Brain pericyte (primary cell): ENCODE data around the gene LTB4R.

Experiments used
- DNase-seq: peaks from one replicate; pipeline ENCODE4 v3.0.0-alpha.2; 2012; ENCODE audit warnings: low read depth, low spot score

LTB4R gene, protein sequence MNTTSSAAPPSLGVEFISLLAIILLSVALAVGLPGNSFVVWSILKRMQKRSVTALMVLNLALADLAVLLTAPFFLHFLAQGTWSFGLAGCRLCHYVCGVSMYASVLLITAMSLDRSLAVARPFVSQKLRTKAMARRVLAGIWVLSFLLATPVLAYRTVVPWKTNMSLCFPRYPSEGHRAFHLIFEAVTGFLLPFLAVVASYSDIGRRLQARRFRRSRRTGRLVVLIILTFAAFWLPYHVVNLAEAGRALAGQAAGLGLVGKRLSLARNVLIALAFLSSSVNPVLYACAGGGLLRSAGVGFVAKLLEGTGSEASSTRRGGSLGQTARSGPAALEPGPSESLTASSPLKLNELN

DNA sequence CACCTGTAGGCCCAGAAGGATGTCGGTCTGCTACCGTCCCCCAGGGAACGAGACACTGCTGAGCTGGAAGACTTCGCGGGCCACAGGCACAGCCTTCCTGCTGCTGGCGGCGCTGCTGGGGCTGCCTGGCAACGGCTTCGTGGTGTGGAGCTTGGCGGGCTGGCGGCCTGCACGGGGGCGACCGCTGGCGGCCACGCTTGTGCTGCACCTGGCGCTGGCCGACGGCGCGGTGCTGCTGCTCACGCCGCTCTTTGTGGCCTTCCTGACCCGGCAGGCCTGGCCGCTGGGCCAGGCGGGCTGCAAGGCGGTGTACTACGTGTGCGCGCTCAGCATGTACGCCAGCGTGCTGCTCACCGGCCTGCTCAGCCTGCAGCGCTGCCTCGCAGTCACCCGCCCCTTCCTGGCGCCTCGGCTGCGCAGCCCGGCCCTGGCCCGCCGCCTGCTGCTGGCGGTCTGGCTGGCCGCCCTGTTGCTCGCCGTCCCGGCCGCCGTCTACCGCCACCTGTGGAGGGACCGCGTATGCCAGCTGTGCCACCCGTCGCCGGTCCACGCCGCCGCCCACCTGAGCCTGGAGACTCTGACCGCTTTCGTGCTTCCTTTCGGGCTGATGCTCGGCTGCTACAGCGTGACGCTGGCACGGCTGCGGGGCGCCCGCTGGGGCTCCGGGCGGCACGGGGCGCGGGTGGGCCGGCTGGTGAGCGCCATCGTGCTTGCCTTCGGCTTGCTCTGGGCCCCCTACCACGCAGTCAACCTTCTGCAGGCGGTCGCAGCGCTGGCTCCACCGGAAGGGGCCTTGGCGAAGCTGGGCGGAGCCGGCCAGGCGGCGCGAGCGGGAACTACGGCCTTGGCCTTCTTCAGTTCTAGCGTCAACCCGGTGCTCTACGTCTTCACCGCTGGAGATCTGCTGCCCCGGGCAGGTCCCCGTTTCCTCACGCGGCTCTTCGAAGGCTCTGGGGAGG lies at the start of gene LTB4R:
LTB4R (plus strand) TSS at position 857 of the 959 bp plus-strand sequence. CDS start 4,150 bp downstream, outside the sequence.
- DNase-seq = no peak

DNA sequence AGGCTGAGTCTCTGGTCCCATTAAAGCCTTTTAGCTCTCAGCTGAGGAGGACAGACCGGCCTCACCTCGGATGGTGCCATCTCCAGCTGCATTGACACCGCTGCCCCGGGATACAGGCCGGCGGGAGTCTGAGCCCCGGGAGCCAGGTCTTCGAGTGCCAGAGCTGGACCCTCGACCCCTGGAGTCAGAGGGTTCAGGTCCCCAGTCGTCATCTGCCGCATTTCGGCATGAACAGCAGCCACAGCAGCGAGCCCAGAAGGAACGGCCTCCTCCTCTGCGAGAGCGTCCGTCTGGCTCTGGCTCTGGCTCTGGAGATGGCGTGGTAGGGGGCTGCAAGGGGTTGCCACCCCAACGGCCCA lies 49.4 kb upstream of the LTB4R start:
- no peak for DNase-seq

DNA sequence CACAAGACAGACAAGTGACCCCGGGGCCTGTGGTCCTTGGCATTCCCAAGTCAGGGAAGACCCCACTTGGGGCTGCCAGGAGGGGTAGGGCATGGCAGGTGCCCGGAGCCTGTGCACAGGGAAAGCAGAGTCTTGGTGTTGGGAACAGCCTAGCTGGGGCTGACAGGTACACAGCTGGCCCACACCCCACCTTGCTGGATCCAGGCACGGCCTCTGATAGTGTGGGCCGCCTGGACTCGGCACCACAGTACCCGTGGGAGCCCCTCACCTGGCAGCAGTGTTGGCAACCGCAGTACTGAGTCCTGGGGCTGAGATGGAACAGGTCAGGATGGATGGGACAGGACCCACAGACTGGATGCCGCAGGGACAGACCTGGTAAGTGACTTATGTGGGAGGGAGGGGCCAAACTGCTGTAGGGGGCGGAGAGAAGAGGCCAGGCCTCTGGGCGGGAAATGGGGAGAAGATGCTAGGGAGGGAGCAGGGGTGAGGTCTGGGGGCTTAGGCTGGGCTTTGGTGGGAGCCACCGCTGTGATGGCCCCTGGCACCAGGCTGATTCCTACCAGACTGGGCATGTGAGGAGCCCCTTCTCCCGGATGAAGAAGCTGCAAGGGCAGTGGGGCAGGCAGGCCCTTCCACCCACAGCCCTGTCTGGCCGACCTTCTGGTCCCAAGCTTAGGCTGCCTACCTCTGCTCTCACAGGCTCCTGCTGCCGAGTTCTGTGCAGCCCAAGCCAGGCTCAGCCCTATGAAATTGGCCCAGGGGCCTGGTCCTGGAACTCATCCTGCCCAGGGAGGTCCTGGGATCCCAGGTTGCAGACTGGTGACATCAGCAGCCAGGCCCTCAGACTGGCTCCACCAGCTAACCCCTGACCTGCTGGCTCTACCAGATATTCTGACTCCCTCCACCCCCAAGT lies 48.2 kb upstream of the LTB4R start, which contains the start of gene TGM1:
TGM1 (minus strand) TSS at position 357 of the 913 bp plus-strand sequence. CDS start 825 bp downstream, outside the sequence.
- DNase-seq = no peak

DNA sequence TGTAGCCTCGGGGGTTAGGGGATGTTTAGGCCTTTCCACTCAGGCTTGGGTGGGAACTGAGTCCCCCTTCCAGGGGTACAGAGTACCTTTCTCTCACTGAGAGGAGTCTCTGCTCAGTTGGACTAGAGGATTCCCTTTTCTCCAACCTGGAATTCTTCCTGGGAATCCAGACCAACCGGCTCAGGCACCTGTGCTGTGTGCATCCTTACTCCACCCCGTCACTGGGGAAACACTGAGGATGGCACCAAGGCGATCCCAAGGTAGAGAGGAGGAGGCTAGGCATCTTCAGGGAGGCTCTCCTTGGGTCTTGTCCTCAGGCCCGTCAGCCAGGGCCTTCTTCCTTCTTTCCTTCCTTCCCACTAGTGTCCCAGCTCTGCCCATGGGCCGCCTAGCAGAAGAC lies 47.5 kb upstream of the LTB4R start:
- no peak for DNase-seq

DNA sequence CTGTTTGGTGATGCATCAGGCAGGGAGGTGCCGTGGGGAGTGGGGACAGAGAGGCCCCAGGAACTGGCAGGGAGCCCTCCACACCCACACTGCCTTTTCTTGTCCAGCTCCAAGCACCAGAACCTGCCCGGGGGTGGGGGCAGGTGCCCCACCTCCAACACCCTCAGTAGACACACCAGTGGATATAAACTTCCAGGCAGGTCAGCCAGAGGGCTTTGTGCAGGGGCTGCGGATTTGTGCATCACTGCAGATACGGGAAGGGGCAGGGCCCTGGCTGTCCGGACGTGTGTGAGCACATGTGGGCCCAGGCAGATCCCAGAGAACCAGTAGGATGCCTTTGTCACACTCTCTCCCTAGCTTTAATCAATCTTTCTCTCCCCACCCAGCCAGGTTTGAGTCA lies 47.0 kb upstream of the LTB4R start:
- DNase-seq = no peak

DNA sequence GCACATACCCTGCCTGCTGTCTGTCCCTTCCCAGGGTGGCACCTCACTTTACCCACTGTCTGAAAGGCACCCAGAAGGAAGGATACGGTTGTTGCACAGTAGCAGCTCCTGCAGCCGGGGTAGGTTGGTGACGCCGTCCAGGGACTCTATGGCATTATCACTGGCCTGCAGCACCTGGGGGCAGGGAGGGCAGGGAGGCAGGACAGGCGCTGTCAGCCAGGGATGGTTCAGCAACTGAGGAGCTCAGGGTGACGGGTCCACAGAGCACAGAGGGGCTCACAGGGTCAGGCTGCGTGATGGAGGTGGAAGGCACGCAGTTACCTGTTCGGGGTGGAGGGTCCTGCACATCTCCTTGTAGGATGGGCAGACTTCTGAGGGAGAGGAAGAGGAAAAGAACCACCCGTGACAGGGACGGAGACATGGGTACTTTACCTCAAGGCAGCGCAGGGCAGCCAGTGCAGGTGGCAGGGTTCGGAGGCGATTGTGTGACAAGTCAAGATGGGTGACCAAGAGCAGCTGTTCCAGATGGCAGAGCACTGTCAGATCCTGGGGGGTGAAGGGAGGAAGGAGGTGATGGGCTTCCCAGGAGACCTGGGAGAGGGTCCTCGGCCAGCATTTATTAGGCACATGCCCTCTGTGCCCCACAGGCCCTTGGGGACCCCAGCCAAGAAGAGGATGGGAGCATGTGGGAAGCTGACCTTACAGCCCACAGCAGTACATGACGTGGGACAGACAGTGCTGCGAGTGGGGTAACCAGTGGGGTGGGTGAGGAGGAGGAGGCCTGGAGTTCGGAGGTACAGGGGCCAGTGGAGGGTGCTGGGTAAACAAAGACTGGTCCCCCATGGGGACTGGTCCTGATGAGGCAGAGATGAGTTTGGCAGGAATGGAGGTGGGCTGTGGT lies 44.7 kb upstream of the LTB4R start:
- DNase-seq = no peak

DNA sequence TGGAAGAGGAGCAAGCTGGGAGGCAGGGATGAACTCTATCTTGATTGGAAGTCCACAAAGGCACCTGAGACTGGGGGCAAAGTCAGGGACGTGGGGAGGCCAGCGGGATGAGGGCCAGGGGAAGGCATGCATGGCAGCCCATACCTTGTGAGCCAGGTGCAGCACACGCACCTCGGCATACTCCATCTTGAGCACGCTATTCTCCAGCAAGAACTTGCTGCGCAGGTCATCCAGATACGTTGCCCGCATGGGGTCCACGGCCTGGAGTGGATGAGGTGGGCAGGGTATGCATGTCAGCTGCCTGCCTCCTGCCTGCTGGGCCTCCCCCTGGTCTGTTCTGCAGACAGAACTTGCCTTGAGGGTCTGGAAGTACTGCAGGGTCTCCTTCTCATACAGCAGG lies 43.8 kb upstream of the LTB4R start:
- no peak for DNase-seq

DNA sequence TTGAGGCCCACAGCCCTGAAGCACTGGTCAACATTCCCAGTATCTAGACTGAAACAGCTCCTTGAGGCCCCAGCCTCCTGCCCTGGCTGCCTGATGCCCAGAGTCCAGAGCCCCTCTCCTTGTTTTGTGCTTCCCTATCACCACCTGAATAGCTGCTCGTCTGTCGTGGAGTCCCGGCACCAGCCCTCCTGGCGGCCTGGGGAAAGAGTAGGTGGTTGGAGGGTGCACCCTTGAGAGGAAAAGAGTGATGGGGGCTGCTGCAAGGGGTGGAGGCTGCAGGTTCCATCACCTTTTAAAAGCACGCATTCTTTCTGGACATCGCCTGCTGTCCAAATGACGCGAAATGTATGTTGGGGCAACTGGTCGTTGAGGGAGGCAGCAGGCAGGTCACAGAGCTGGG lies 43.1 kb upstream of the LTB4R start:
- no peak for DNase-seq

DNA sequence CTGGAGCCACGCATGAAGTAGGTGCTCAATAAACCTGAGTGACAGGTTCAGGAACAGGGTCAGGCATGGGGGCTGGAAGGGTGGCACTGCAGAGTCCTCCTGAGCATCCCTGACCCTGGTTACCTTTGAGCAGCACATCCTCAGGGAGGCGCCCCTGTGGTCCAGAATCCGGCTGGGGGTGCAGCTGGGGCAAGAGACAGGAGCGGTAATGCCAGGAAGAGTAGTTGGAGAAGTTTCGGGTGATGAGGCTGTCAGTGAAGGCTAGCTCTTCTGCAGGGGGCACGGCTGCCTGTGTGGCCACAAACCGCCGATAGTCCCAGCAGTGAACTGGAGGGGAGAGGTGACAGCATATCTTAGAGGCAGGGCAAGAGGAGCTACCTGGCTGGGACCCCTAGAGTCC lies 41.9 kb upstream of the LTB4R start:
- DNase-seq = no peak

DNA sequence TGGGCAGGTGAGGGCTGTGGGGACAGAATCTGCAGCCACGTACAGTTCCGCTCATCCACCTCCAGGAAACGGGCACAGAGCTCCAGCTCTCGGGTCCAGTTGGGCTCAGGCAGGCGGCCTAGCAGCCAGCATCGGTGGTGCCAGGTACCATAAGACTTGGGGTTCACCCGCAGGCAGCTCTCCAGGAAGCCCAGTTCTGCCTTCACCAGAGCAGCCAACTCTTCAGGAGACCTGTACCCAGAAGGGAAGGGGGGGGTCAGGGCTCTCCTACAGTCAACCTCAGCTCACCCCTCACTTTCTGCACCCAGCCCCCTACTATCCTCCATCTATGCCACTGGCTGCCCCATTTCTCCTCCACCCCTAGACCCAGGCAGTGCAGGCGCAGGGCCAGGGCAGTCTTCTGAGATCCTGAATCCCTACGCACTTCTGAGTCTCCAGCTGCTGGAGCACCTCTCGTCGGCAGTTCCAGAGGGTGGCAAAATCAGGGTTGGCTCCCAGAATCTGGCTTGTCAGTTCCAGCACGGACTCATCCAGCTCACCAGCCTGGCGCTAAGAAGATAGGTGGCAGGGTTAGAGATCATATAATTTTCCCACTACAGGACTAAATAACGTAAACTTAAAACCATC lies 41.3 kb upstream of the LTB4R start:
- no peak for DNase-seq

DNA sequence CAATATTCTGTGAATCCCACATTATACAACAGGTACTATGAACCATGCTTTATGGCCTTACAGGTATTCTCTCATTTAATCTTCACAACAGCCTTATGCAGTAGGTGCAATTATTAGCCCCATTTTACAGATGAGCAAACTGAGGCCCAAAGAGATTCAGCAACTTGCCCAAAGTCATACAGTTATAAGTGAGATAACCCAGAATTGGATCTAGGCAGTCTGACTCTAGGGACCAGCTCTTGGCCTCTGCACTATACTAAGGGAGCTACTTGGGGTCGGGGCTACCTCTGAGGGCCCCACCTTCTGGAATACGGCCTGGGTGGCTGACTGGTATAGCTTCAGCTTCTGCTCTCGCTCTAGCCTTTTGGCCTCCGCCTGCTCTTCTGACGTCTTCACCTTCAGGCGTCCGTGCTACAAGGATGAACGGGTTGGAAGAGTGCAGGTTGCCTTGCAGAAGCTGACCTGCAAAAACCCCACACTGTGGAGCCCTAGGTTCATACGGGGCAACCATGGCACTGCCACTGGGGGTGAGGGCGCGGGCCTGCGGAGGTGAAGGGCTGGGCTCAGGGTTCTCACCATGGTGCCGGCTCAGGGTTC lies 40.7 kb upstream of the LTB4R start:
- peak; percentile 17 for DNase-seq

DNA sequence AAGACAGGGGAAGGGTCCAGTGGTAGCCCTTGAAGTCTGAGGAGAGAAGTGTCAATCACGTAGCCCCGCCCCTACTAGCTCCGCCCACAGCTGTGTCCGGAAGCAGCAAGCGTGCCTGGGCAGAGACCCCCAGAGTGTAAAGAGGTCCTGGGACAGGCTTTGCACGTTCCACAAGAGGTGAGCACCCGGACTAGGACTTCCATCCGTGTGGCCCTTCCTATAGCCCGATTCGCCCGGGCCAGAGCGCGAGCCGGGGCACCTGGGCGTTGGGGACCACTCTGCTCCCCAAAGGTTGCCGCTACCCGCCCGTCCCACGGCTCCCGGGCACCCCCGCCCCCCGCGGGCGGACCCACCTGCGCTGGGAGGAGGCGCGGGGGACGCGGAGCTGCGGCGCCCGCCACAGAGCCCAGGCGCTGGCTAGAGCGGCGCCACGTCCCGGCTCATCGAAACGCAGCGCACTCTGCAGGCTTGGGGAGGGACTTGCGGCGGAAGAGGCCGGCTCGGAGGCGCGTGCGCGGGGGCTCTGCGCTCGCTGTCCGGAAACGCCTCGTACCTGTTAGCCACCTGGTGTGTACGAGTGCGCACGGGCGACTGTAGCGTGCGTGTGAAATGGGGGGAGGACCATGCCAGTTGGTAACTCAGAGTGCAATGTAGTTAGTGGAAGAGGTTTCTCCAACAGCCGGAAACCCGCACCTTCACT lies 40.0 kb upstream of the LTB4R start, which contains the start of gene RABGGTA:
RABGGTA (minus strand) TSS at position 464 of the 700 bp plus-strand sequence. CDS start 482 bp downstream, outside the sequence.
- peak; percentile 57 for DNase-seq

DNA sequence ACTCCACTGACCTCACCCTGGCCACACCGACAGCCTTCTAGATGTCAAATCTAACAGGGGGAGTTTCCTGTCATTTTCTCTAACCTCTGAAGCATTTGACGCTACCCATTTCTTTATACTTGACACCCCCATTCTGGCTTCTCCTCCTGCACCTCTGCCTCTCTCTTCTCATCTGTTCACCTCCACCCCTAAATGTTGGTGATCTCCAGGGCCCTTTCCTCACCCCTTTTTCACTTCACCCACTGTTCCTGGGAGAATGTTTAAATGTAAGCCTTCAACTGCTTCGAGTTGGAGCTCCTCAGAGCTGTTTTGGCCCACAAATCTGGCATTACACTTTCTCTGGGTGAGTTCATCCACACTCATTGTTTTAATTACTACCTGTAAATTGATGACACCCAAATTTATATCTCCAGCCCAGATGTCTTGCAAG lies 39.5 kb upstream of the LTB4R start:
- DNase-seq = no peak

DNA sequence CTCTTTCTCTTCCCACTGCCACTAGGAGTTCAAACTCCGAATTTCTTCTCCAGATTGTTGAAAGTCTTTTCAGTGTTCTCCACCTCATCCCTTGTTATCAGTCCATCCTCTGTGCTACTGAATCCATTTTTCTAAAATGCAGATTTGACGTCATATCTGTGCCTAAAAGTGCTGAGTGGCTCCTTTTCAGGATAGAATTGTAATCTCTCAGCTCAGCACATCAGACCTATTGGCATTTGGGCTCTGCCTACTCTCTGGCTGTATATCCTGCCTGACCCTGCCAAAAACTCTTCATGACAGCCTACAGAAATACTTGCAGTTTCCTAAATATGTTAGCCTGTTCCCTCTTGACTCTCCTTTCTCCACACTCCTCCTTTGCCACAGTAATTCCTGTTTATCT lies 38.8 kb upstream of the LTB4R start:
- DNase-seq = no peak

DNA sequence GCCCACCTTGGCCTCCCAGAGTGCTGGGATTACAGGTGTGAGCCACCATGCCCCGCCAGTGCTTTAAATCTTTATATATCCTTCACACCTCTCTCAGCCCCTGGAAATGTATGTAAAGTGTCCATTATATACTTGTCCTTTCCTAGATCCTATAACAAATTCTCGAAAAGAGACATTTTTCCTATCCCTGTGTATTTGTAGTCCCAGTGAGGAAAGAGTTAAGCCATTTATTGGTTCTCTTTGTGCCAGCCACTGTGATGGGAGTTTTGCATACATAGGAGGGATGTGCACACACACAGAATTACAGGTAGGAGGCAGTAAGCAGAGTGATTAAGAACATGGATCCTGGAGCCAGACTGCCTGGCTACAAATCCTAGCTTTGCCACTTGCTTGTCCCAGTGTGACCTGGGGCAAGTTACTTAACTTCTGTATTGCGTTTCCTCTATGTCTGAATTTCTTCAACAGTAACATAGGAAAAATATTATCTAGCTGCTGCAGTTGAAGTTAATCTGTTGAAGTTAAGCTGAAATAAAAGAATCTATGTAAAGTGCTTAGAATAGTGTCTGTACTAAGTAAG lies 37.8 kb upstream of the LTB4R start:
- DNase-seq = no peak

DNA sequence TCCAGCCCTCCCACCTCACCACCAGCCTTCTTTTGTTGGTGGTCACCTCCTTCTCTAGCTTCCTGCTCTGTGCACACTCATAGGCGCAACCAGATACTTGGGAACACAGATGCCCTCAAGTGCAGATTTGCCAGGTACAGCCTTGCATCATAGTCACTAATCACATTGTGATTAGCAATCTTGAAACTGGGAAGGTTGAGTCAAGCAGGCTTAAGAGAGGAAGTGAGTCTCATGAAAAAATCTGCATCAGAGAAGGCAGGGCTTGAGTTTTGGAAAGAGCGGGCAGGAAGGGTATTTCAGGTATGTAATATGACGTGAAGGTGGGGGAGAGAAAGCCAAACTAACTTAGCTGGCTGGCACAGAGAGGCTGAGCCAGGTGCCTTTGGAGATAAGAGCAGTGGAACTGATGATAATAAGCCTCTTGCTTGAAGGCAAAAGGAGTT lies 37.2 kb upstream of the LTB4R start:
- DNase-seq = no peak

DNA sequence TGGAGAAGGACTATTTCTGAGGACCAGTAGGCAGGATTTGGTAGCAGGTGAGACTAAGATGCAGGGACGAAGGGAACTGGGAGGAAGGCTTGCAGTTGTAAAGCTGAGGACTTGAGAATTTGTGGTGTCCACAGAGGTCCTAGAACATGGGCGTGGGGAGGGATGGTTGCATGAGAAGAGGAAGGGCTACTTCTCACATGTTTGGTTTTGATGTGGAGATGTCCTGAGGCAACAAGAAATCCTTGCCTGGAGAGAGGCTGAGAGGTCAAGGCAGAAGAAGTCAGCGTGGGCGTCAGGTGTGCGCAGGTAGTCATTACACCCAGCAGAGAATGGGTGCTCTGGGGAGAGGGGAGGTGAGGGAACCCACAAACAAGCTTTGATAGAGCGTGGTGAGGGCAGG lies 34.2 kb upstream of the LTB4R start:
- DNase-seq = no peak

DNA sequence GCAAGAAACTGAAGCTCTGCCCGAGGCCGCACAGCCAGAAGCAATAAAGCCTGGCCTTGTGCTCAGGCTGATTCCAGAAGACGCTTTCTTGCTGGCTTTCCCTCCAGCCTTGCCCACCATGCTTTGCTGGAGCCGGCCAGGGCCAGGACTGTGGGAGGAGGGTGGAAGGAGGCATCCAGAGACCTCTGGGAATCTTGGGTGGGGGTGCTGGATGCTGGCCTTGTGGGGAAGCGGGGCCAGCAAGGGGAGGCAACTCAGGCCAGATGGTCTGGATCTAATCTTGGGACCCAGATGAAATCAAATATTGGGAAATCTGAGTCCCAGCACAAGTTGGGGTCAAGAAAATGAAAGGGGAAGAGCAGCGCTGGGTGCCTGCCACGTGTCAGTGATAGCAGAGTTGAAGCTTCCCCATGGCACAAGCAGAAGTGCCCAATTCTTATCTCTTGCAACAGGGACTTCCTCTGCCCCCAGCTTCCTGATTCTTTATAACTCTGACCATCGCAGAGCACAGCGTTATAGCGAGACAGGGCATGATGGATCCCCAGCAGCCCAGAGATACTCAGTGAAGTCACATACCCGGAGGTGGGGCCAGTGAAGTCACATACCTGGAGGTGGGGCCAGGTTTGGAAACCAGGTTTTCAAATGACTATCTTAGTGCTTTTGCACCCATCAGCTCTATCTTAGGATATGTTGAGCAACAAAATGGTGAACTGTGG lies 33.5 kb upstream of the LTB4R start:
- no peak for DNase-seq
